Neural cell (in vitro differentiated cells): ENCODE data around the gene SPATA13. TPM values are rescaled to one million over a fixed set of nuclear protein-coding genes. Genes with fewer than 3 reads are reported as not detected.

ENCODE experiments used
- H2AFZ ChIP-seq: fragments of 200-600, 300-800 bp; sonication (generic), shearing (Covaris generic); 2 replicates; pipeline ENCODE4 v1.6.0; 2014; ENCODE audit warnings: low read depth, mild to moderate bottlenecking, antibody characterized with exemption, low read length, moderate library complexity
- H3F3A ChIP-seq: fragments of 200-600 bp; shearing (Covaris generic); 2 replicates; pipeline ENCODE4 v1.6.1; 2016; ENCODE audit warnings: mild to moderate bottlenecking, moderate library complexity, mixed read lengths, antibody characterized with exemption, low read length; ENCODE audit not compliant: insufficient read depth, poor library complexity, severe bottlenecking
- H3K27ac ChIP-seq: fragments of 200-600, 300-800 bp; sonication (generic), shearing (Covaris generic); 2 replicates; pipeline ENCODE4 v1.5.1; 2014; ENCODE audit warnings: mild to moderate bottlenecking, low read length, moderate library complexity
- H3K27me3 ChIP-seq: fragments of 300-800, 200-600 bp; sonication (generic), shearing (Covaris generic); 2 replicates; pipeline ENCODE4 v1.6.0; 2014; ENCODE audit warnings: mild to moderate bottlenecking, low read depth, low read length, moderate library complexity; ENCODE audit not compliant: insufficient read depth
- H3K36me3 ChIP-seq: fragments of 300-800, 200-600 bp; sonication (generic), shearing (Covaris generic); 2 replicates; pipeline ENCODE4 v1.5.1; 2014; ENCODE audit warnings: mild to moderate bottlenecking, antibody characterized with exemption, low read length, moderate library complexity; ENCODE audit not compliant: insufficient read depth
- H3K4me2 ChIP-seq: fragments of 300-800, 200-600 bp; sonication (generic), shearing (Covaris generic); 2 replicates; pipeline ENCODE4 v1.6.0; 2014; ENCODE audit warnings: mild to moderate bottlenecking, low read length
- H3K4me3 ChIP-seq: fragments of 300-800, 200-600 bp; sonication (generic), shearing (Covaris generic); 2 replicates; pipeline ENCODE4 v1.5.1; 2014; ENCODE audit warnings: mild to moderate bottlenecking, low read length, moderate library complexity
- H3K79me2 ChIP-seq: fragments of 200-600 bp; shearing (Covaris generic); replicated peaks from 2 replicates; pipeline ENCODE4 v1.6.0; 2014; ENCODE audit warnings: mild to moderate bottlenecking, low read length, moderate library complexity; ENCODE audit not compliant: insufficient read depth
- H3K9ac ChIP-seq: fragments of 300-800, 200-600 bp; sonication (generic), shearing (Covaris generic); 2 replicates; pipeline ENCODE4 v1.6.1; 2016; ENCODE audit warnings: mild to moderate bottlenecking, low read length, mixed read lengths
- H3K9me2 ChIP-seq: fragments of 200-600 bp; shearing (Covaris generic); 2 replicates; pipeline ENCODE4 v1.6.1; 2016; ENCODE audit warnings: mild to moderate bottlenecking, low read length, mixed read lengths; ENCODE audit not compliant: insufficient read depth
- H3K9me3 ChIP-seq: fragments of 200-600, 300-800 bp; sonication (generic), shearing (Covaris generic); 2 replicates; pipeline ENCODE4 v1.6.1; 2016; ENCODE audit warnings: mild to moderate bottlenecking, mixed run types, low read length, moderate library complexity, mixed read lengths
- H4K20me1 ChIP-seq: fragments of 200-600 bp; shearing (Covaris generic); 2 replicates; pipeline ENCODE4 v1.6.1; 2016; ENCODE audit warnings: mild to moderate bottlenecking, mixed run types; ENCODE audit not compliant: insufficient read depth
- EP300 ChIP-seq: fragments of 450-650 bp; conservative IDR thresholded peaks from 2 replicates; pipeline ENCODE4 v1.6.1; 2014; ENCODE audit warnings: antibody characterized with exemption, mild to moderate bottlenecking, moderate library complexity; ENCODE audit not compliant: poor library complexity, severe bottlenecking
- EZH2 ChIP-seq: fragments of 200-600, 300-800 bp; shearing (Covaris generic), sonication (generic); IDR thresholded peaks from 2 replicates; pipeline ENCODE4 v1.6.1; 2014; ENCODE audit warnings: antibody characterized with exemption, low read length, borderline replicate concordance, mild to moderate bottlenecking; ENCODE audit not compliant: insufficient read depth, poor library complexity, severe bottlenecking
- MXI1 ChIP-seq: fragments of 450-650 bp; conservative IDR thresholded peaks from 2 replicates; pipeline ENCODE4 v1.6.1; 2014; ENCODE audit warnings: antibody characterized with exemption, mild to moderate bottlenecking; ENCODE audit not compliant: poor library complexity, severe bottlenecking
- POLR2AphosphoS5 ChIP-seq: IDR thresholded peaks from 2 replicates; pipeline ENCODE4 v1.6.1; 2012
- RAD21 ChIP-seq: fragments of 450-650 bp; conservative IDR thresholded peaks from 2 replicates; pipeline ENCODE4 v1.6.1; 2014; ENCODE audit warnings: antibody characterized with exemption, mild to moderate bottlenecking, moderate library complexity
- SMC3 ChIP-seq: fragments of 450-650 bp; conservative IDR thresholded peaks from 2 replicates; pipeline ENCODE4 v1.6.1; 2014; ENCODE audit warnings: antibody characterized with exemption, mild to moderate bottlenecking, moderate library complexity; ENCODE audit not compliant: poor library complexity
- TAF1 ChIP-seq: IDR thresholded peaks from 2 replicates; pipeline ENCODE4 v1.6.1; 2012; ENCODE audit warnings: low read depth
- polyA plus RNA-seq: library from polyadenylated mRNA; depleted of rRNA; stranded (reverse); fragments of >200 nt; gene quantifications from 2 replicates; pipeline ENCODE4 v1.2.3, GENCODE V29; 2014
- TF ChIP-seq, protein P1 (sequence below): IDR thresholded peaks from 2 replicates; pipeline ENCODE4 v1.6.1; 2012; ENCODE audit warnings: borderline replicate concordance
- TF ChIP-seq, protein P2 (sequence below): fragments of 450-650 bp; IDR thresholded peaks from 2 replicates; pipeline ENCODE4 v1.5.1; 2014; ENCODE audit warnings: antibody characterized with exemption, mild to moderate bottlenecking, moderate library complexity; ENCODE audit not compliant: poor library complexity, severe bottlenecking

SPATA13 gene
- polyA plus RNA-seq, 1 donor from 2014 or later, result 15.5 TPM

- Histone ChIP-seq H3F3A (no peaks in the 10 kb centered on the region), H3K27me3 (no peaks in the 10 kb centered on the region), H3K4me3 (no peak overlapping the region), H3K4me2 (no peak overlapping the region), H3K9me3 (no peaks in the 10 kb centered on the region), H3K36me3 (no peaks in the 10 kb centered on the region), H3K9ac (no peak overlapping the region), H3K27ac (no peak overlapping the region), H3K79me2 (no peaks in the 10 kb centered on the region), H3K9me2 (no peaks in the 10 kb centered on the region), H4K20me1 (no peaks in the 10 kb centered on the region), H2AFZ (no peak overlapping the region)
- no peak for TF ChIP-seq MXI1
- TF ChIP-seq, protein P1, sequence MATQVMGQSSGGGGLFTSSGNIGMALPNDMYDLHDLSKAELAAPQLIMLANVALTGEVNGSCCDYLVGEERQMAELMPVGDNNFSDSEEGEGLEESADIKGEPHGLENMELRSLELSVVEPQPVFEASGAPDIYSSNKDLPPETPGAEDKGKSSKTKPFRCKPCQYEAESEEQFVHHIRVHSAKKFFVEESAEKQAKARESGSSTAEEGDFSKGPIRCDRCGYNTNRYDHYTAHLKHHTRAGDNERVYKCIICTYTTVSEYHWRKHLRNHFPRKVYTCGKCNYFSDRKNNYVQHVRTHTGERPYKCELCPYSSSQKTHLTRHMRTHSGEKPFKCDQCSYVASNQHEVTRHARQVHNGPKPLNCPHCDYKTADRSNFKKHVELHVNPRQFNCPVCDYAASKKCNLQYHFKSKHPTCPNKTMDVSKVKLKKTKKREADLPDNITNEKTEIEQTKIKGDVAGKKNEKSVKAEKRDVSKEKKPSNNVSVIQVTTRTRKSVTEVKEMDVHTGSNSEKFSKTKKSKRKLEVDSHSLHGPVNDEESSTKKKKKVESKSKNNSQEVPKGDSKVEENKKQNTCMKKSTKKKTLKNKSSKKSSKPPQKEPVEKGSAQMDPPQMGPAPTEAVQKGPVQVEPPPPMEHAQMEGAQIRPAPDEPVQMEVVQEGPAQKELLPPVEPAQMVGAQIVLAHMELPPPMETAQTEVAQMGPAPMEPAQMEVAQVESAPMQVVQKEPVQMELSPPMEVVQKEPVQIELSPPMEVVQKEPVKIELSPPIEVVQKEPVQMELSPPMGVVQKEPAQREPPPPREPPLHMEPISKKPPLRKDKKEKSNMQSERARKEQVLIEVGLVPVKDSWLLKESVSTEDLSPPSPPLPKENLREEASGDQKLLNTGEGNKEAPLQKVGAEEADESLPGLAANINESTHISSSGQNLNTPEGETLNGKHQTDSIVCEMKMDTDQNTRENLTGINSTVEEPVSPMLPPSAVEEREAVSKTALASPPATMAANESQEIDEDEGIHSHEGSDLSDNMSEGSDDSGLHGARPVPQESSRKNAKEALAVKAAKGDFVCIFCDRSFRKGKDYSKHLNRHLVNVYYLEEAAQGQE, result no peak
- TF ChIP-seq RAD21, result no peak
- no peak for TF ChIP-seq EZH2
- TF ChIP-seq SMC3, result no peak
- no peak for TF ChIP-seq EP300
- no peak for TF ChIP-seq TAF1
These were observed 9.9 kb upstream of the SPATA13 start for GRCh38 chr13:24150572-24150971.

DNA sequence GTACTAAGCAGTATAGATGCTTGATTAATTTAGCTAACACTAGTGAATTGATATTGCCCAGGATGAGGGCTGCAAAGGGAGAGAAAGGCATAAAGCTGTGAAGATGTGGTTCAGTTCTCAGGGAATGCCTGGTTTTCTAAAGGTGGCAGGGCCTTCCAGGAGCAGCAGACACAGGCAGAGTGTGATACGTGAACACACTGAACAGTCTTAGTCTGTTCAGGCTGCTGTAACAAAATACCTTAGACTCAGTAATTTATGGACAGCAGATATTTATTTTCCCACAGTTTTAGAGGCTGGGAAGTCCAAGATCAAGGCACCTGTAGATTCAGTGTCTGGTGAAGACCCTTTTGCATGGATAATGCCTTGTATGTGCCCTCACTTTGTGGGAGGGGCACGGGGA lies 8.7 kb upstream of the SPATA13 start:
- Histone ChIP-seq H4K20me1 (no peaks in the 10 kb centered on the region), H3K9me2 (no peaks in the 10 kb centered on the region), H3K27me3 (no peaks in the 10 kb centered on the region), H3F3A (no peaks in the 10 kb centered on the region), H3K36me3 (no peaks in the 10 kb centered on the region), H3K9ac (no peak overlapping the region), H3K9me3 (no peaks in the 10 kb centered on the region), H3K27ac (no peak overlapping the region), H3K4me2 (no peak overlapping the region), H3K79me2 (no peaks in the 10 kb centered on the region), H2AFZ (no peak overlapping the region), H3K4me3 (no peak overlapping the region)
- TF ChIP-seq MXI1 (no peak), EP300 (no peak), POLR2AphosphoS5 (no peak), TAF1 (no peak), SMC3 (no peak), EZH2 (no peak), RAD21 (no peak)
- TF ChIP-seq, protein P2, sequence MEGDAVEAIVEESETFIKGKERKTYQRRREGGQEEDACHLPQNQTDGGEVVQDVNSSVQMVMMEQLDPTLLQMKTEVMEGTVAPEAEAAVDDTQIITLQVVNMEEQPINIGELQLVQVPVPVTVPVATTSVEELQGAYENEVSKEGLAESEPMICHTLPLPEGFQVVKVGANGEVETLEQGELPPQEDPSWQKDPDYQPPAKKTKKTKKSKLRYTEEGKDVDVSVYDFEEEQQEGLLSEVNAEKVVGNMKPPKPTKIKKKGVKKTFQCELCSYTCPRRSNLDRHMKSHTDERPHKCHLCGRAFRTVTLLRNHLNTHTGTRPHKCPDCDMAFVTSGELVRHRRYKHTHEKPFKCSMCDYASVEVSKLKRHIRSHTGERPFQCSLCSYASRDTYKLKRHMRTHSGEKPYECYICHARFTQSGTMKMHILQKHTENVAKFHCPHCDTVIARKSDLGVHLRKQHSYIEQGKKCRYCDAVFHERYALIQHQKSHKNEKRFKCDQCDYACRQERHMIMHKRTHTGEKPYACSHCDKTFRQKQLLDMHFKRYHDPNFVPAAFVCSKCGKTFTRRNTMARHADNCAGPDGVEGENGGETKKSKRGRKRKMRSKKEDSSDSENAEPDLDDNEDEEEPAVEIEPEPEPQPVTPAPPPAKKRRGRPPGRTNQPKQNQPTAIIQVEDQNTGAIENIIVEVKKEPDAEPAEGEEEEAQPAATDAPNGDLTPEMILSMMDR, result no peak
